A673 (cell line): ENCODE results near the gene FRY. TPM values are rescaled to one million over a fixed set of nuclear protein-coding genes. Genes with fewer than 3 reads are reported as not detected.

Experiments
- BruUV-seq: library from RNA; stranded (reverse); fragments of 400-500 nt; replicated peaks from 2 replicates; lab custom pipeline; 2021; lab: Mats Ljungman, UMichigan
- CTCF ChIA-PET: fragments of 300-600 bp; sonication (Branson Sonifier 250); formaldehyde crosslinking; loops from one replicate; lab custom pipeline; 2022; ENCODE audit warnings: antibody characterized with exemption; lab: Charles Lee
- POLR2A ChIA-PET: fragments of 300-600 bp; sonication (Branson Sonifier 250); formaldehyde crosslinking; loops from one replicate; lab custom pipeline; 2022; ENCODE audit warnings: antibody characterized with exemption; ENCODE audit not compliant: low non-redundant PET; lab: Charles Lee
- DNase-seq: peaks from one replicate; pipeline ENCODE4 v3.0.0-alpha.2; 2015; ENCODE audit warnings: low spot score
- H3K27ac ChIP-seq: fragments of 200-600 bp; sonication (generic); 2 replicates; pipeline ENCODE4 v1.5.1; 2016; ENCODE audit warnings: mixed run types, low read depth, mild to moderate bottlenecking, mixed read lengths, antibody characterized with exemption, low read length; ENCODE audit not compliant: poor library complexity, severe bottlenecking
- H3K27me3 ChIP-seq: fragments of 200-600 bp; sonication (generic); replicated peaks from 2 replicates; pipeline ENCODE4 v1.6.1; 2017; ENCODE audit warnings: mixed run types, low read depth, mild to moderate bottlenecking, mixed read lengths, antibody characterized with exemption, low read length; ENCODE audit not compliant: insufficient read depth, poor library complexity
- H3K36me3 ChIP-seq: fragments of 200-600 bp; sonication (generic); 2 replicates; pipeline ENCODE4 v1.6.1; 2016; ENCODE audit warnings: mixed run types, mild to moderate bottlenecking, mixed read lengths, antibody characterized with exemption, low read length; ENCODE audit not compliant: insufficient read depth, poor library complexity, severe bottlenecking
- H3K4me1 ChIP-seq: fragments of 200-600 bp; sonication (generic); 2 replicates; pipeline ENCODE4 v1.6.1; 2017; ENCODE audit warnings: mixed run types, mild to moderate bottlenecking, mixed read lengths, antibody characterized with exemption, low read length; ENCODE audit not compliant: insufficient read depth, poor library complexity, severe bottlenecking
- H3K4me3 ChIP-seq: fragments of 200-600 bp; sonication (generic); 2 replicates; pipeline ENCODE4 v1.5.1; 2016; ENCODE audit warnings: low read depth, mixed run types, mild to moderate bottlenecking, mixed read lengths, low read length; ENCODE audit not compliant: poor library complexity, severe bottlenecking
- H3K9me3 ChIP-seq: fragments of 200-600 bp; sonication (generic); 2 replicates; pipeline ENCODE4 v1.6.1; 2016; ENCODE audit warnings: mixed run types, low read depth, mild to moderate bottlenecking, mixed read lengths, antibody characterized with exemption, low read length; ENCODE audit not compliant: poor library complexity, severe bottlenecking
- EZH2 ChIP-seq: fragments of 200-600 bp; sonication (generic); IDR thresholded peaks from 2 replicates; pipeline ENCODE4 v1.6.1; 2017; ENCODE audit warnings: borderline replicate concordance, low read depth, mild to moderate bottlenecking, mixed read lengths, antibody characterized with exemption, low read length; ENCODE audit not compliant: poor library complexity, severe bottlenecking
- intact Hi-C: fragments of 100-400 bp; cut with micrococcal nuclease; formaldehyde crosslinking; loops from one replicate; pipeline ENCODE4 v1.10.0; 2022; ENCODE audit not compliant: unreplicated experiment
- total RNA-seq: library from RNA; stranded (reverse); gene quantifications from 2 replicates; pipeline ENCODE4 v1.2.3, GENCODE V29; 2021
- TF ChIP-seq, protein P1 (sequence below): fragments of 300-800, 200-600 bp; sonication (generic); conservative IDR thresholded peaks from 2 replicates; pipeline ENCODE4 v1.5.1; 2017; ENCODE audit warnings: low read depth, mild to moderate bottlenecking, antibody characterized with exemption, low read length, moderate library complexity, mixed read lengths

FRY gene
- total RNA-seq, 1 experiment from 2014 or later = 0.58 TPM

GRCh38 chr13:32040689-32041088 lies 9.1 kb downstream of the FRY start:
- no peak overlapping the region for H3K4me3 ChIP-seq
- TF ChIP-seq, protein P1, sequence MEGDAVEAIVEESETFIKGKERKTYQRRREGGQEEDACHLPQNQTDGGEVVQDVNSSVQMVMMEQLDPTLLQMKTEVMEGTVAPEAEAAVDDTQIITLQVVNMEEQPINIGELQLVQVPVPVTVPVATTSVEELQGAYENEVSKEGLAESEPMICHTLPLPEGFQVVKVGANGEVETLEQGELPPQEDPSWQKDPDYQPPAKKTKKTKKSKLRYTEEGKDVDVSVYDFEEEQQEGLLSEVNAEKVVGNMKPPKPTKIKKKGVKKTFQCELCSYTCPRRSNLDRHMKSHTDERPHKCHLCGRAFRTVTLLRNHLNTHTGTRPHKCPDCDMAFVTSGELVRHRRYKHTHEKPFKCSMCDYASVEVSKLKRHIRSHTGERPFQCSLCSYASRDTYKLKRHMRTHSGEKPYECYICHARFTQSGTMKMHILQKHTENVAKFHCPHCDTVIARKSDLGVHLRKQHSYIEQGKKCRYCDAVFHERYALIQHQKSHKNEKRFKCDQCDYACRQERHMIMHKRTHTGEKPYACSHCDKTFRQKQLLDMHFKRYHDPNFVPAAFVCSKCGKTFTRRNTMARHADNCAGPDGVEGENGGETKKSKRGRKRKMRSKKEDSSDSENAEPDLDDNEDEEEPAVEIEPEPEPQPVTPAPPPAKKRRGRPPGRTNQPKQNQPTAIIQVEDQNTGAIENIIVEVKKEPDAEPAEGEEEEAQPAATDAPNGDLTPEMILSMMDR = no peak
- TF ChIP-seq EZH2 = no peak
- H3K27me3 ChIP-seq = no peaks in the 10 kb centered on the region
- no peaks in the 10 kb centered on the region for H3K9me3 ChIP-seq
- intact Hi-C loops = no loop called here
- H3K27ac ChIP-seq = no peak overlapping the region
- no peak for DNase-seq
- BruUV-seq = no TSS peak
- ChIA-PET POLR2A (no interaction called here), CTCF (no interaction called here)
- H3K4me1 ChIP-seq = no peaks in the 10 kb centered on the region
- no peaks in the 10 kb centered on the region for H3K36me3 ChIP-seq

DNA sequence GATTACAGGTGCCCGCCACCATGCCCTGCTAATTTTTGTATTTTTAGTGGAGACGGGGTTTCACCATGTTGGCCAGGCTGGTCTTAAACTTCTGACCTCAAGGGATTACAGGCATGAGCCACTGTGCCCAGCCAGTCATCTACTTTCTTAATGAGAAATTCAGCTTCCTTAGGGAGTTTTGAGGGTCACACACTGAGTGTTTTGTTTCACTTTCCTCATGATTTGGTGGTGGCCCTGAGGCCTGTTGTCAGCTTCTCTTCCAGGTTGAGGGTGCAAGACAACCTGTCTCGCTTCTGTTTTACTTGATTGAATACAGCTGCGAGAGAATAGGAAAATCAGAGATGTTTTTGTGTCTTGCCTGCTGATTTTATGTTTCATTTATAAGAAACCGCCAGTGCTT lies 9.9 kb downstream of the FRY start:
- Histone ChIP-seq H3K27me3 (no peaks in the 10 kb centered on the region), H3K36me3 (no peaks in the 10 kb centered on the region), H3K4me1 (peaks cover under 1% of the 10 kb centered on the region), H3K9me3 (no peaks in the 10 kb centered on the region), H3K27ac (no peak overlapping the region), H3K4me3 (no peak overlapping the region)
- intact Hi-C loops = no loop called here
- no peak for DNase-seq
- BruUV-seq = no TSS peak
- ChIA-PET POLR2A (no interaction called here), CTCF (no interaction called here)
- TF ChIP-seq EZH2 = no peak
- TF ChIP-seq, protein P1 = no peak

GRCh38 chr13:32042551-32042950 lies 11.0 kb downstream of the FRY start:
- H3K27ac ChIP-seq = no peak overlapping the region
- intact Hi-C loops = no loop called here
- BruUV-seq = no TSS peak
- DNase-seq = no peak
- H3K27me3 ChIP-seq = no peaks in the 10 kb centered on the region
- no peaks in the 10 kb centered on the region for H3K9me3 ChIP-seq
- H3K4me1 ChIP-seq = peaks cover 9% of the 10 kb centered on the region
- no peaks in the 10 kb centered on the region for H3K36me3 ChIP-seq
- H3K4me3 ChIP-seq = no peak overlapping the region
- ChIA-PET POLR2A (no interaction called here), CTCF (no interaction called here)
- no peak for TF ChIP-seq EZH2
- TF ChIP-seq, protein P1 = no peak
